H9 (cell line): ENCODE data around the gene HIPK4. TPM values are rescaled to one million over a fixed set of nuclear protein-coding genes. Genes with fewer than 3 reads are reported as not detected.
A peak's percentile ranks its signal among the peaks of the same experiment; 100 is the strongest.
"Not testable (repeated sequence)": the region's sequence is repeated elsewhere in the genome, so short reads cannot be mapped to it uniquely, and the experiment has no call there.

Experiments used
- DNase-seq: peaks from one replicate; pipeline ENCODE4 v3.0.0-alpha.2; 2017
- H2AFZ ChIP-seq: one replicate; pipeline ENCODE4 v1.6.1; 2013; ENCODE audit warnings: mild to moderate bottlenecking, low read length, control low read depth, moderate library complexity
- H2AK5ac ChIP-seq: 2 replicates; pipeline ENCODE4 v1.6.1; 2013; ENCODE audit warnings: low read length, control low read depth, mixed read lengths; ENCODE audit not compliant: insufficient read length
- H2BK120ac ChIP-seq: one replicate; pipeline ENCODE4 v1.6.1; 2013; ENCODE audit warnings: low read depth, mild to moderate bottlenecking, low read length, control low read depth, inconsistent platforms; ENCODE audit not compliant: poor library complexity, severe bottlenecking
- H2BK12ac ChIP-seq: 2 replicates; pipeline ENCODE4 v1.6.1; 2013; ENCODE audit warnings: low read length, control low read depth, mixed read lengths, low read depth; ENCODE audit not compliant: insufficient read length
- H2BK15ac ChIP-seq: 2 replicates; pipeline ENCODE4 v1.6.1; 2013; ENCODE audit warnings: low read depth, low read length, control low read depth
- H2BK20ac ChIP-seq: one replicate; pipeline ENCODE4 v1.6.1; 2013; ENCODE audit warnings: low read depth, mild to moderate bottlenecking, low read length, control low read depth, inconsistent platforms; ENCODE audit not compliant: poor library complexity, severe bottlenecking
- H2BK5ac ChIP-seq: 2 replicates; pipeline ENCODE4 v1.6.1; 2013; ENCODE audit warnings: low read length, control low read depth, mixed read lengths; ENCODE audit not compliant: insufficient read length
- H3K14ac ChIP-seq: 2 replicates; pipeline ENCODE4 v1.6.1; 2013; ENCODE audit warnings: low read length, control low read depth; ENCODE audit not compliant: insufficient read depth
- H3K18ac ChIP-seq: 2 replicates; pipeline ENCODE4 v1.6.1; 2013; ENCODE audit warnings: low read depth, mild to moderate bottlenecking, mixed read lengths, low read length, control low read depth; ENCODE audit not compliant: insufficient read length
- H3K23ac ChIP-seq: 2 replicates; pipeline ENCODE4 v1.6.1; 2013; ENCODE audit warnings: low read length, control low read depth, mixed read lengths, low read depth; ENCODE audit not compliant: insufficient read length
- H3K23me2 ChIP-seq: 2 replicates; pipeline ENCODE4 v1.6.1; 2013; ENCODE audit warnings: low read depth, mild to moderate bottlenecking, mixed read lengths, low read length, control low read depth; ENCODE audit not compliant: insufficient read length, poor library complexity, severe bottlenecking
- H3K27ac ChIP-seq: 2 replicates; pipeline ENCODE4 v1.5.1; 2013; ENCODE audit warnings: low read length, control low read depth, mixed read lengths, low read depth; ENCODE audit not compliant: insufficient read length
- H3K27me3 ChIP-seq: 2 replicates; pipeline ENCODE4 v1.6.1; 2013; ENCODE audit warnings: low read length, control low read depth, inconsistent platforms; ENCODE audit not compliant: insufficient read depth
- H3K4ac ChIP-seq: 2 replicates; pipeline ENCODE4 v1.6.1; 2013; ENCODE audit warnings: low read depth, mild to moderate bottlenecking, control low read depth, inconsistent platforms, low read length, moderate library complexity
- H3K4me1 ChIP-seq: 2 replicates; pipeline ENCODE4 v1.6.1; 2013; ENCODE audit warnings: low read length, control low read depth, inconsistent platforms; ENCODE audit not compliant: insufficient read depth
- H3K4me2 ChIP-seq: 2 replicates; pipeline ENCODE4 v1.6.1; 2013; ENCODE audit warnings: low read length, control low read depth, mixed read lengths; ENCODE audit not compliant: insufficient read length, insufficient read depth
- H3K56ac ChIP-seq: 2 replicates; pipeline ENCODE4 v1.6.1; 2013; ENCODE audit warnings: low read depth, mild to moderate bottlenecking, mixed read lengths, low read length, control low read depth; ENCODE audit not compliant: insufficient read length
- H3K79me1 ChIP-seq: 2 replicates; pipeline ENCODE4 v1.6.1; 2013; ENCODE audit warnings: low read depth, mild to moderate bottlenecking, moderate library complexity, low read length, control low read depth, inconsistent platforms; ENCODE audit not compliant: insufficient read depth, poor library complexity, severe bottlenecking
- H3K79me2 ChIP-seq: 2 replicates; pipeline ENCODE4 v1.6.1; 2013; ENCODE audit warnings: low read length, control low read depth, inconsistent platforms; ENCODE audit not compliant: insufficient read depth
- H3K9ac ChIP-seq: 2 replicates; pipeline ENCODE4 v1.6.1; 2013; ENCODE audit warnings: low read length, control low read depth, mixed read lengths; ENCODE audit not compliant: insufficient read length; ENCODE audit errors: extremely low read depth
- H3K9me3 ChIP-seq: one replicate; pipeline ENCODE4 v1.6.1; 2013; ENCODE audit warnings: low read depth, low read length, inconsistent platforms; ENCODE audit not compliant: control insufficient read depth
- H3T11ph ChIP-seq: one replicate; pipeline ENCODE4 v1.6.1; 2013; ENCODE audit warnings: mild to moderate bottlenecking, low read length, control low read depth, inconsistent platforms
- H4K20me1 ChIP-seq: one replicate; pipeline ENCODE4 v1.6.1; 2013; ENCODE audit not compliant: control insufficient read depth, insufficient read length, insufficient read depth
- H4K5ac ChIP-seq: 2 replicates; pipeline ENCODE4 v1.6.1; 2013; ENCODE audit warnings: low read depth, mild to moderate bottlenecking, mixed read lengths, low read length, control low read depth; ENCODE audit not compliant: insufficient read length
- H4K8ac ChIP-seq: replicated peaks from 2 replicates; pipeline ENCODE4 v1.6.1; 2013; ENCODE audit warnings: low read length, control low read depth, mixed read lengths, low read depth; ENCODE audit not compliant: insufficient read length
- H4K91ac ChIP-seq: 2 replicates; pipeline ENCODE4 v1.6.1; 2013; ENCODE audit warnings: low read depth, mild to moderate bottlenecking, moderate library complexity, mixed read lengths, low read length, control low read depth; ENCODE audit not compliant: insufficient read length
- H3K27ac Mint-ChIP-seq, 3 experiments: 2 replicates in 2 of 3; 3 replicates in 1 of 3; pipeline ENCODE4 v1.8.0; 2020 to 2021; ENCODE audit warnings: mixed read lengths in 3 of 3, mild to moderate bottlenecking in 1 of 3, moderate library complexity in 1 of 3
- H3K27me3 Mint-ChIP-seq: 2 replicates; pipeline ENCODE4 v1.8.0; 2021; ENCODE audit warnings: low read depth, mild to moderate bottlenecking, moderate library complexity, mixed read lengths
- H3K36me3 Mint-ChIP-seq, 3 experiments: 2 replicates in 2 of 3; 3 replicates in 1 of 3; pipeline ENCODE4 v1.8.0; 2020 to 2021; ENCODE audit warnings: low read depth in 3 of 3, mixed read lengths in 3 of 3; ENCODE audit not compliant: insufficient read depth in 1 of 3
- H3K4me1 Mint-ChIP-seq, 2 experiments: 2 replicates each; pipeline ENCODE4 v1.8.0; 2020; ENCODE audit warnings: mixed read lengths in 2 of 2
- H3K4me3 Mint-ChIP-seq, 2 experiments: 2 replicates in 1 of 2; 3 replicates in 1 of 2; pipeline ENCODE4 v1.8.0; 2020 to 2021; ENCODE audit warnings: mild to moderate bottlenecking in 2 of 2, mixed read lengths in 2 of 2, moderate library complexity in 1 of 2
- H3K9me3 Mint-ChIP-seq, 2 experiments: 2 replicates in 1 of 2; 3 replicates in 1 of 2; pipeline ENCODE4 v1.8.0; 2020; ENCODE audit warnings: mild to moderate bottlenecking in 2 of 2, mixed read lengths in 2 of 2, moderate library complexity in 1 of 2
- WGBS: extraction: QIAGEN DNeasy Blood & Tissue Kit; methylation state at CpG from one replicate; pipeline ENCODE4 v1.1.7; 2013; ENCODE audit warnings: missing lambda C conversion rate, low lambda C conversion rate, mixed read lengths; ENCODE audit not compliant: insufficient read length; ENCODE audit errors: extremely low coverage; 5-methylcytosine and 5-hydroxymethylcytosine counted together
- total RNA-seq: library from RNA; stranded (reverse); gene quantifications from 2 replicates; pipeline ENCODE4 v1.2.1, GENCODE V29; 2021

The HIPK4 gene
- total RNA-seq, 1 experiment from 2014 or later, result 0.15 TPM

DNA sequence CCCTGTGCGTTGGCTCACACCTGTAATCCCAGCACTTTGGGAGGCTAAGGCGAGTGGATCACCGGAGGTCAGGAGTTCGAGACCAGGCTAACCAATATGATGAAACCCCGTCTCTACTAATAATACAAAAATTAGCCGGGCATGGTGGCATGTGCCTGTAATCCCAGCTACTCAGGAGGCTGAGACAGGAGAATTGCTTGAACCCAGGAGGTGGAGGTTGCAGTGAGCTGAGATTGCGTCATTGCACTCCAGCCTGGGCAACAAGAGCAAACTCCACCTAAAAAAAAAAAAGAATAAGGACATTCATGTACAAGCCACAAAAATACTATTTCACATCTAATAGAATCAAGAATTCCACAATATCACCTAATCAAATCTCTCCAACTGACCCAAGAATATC lies 38.2 kb upstream of the HIPK4 start:
- H3K4ac ChIP-seq, H2BK15ac ChIP-seq, H2BK20ac ChIP-seq, H3K36me3 Mint-ChIP-seq, DNase-seq, H4K91ac ChIP-seq, H3K56ac ChIP-seq, H3K27ac ChIP-seq, H2BK12ac ChIP-seq, H3K4me1 ChIP-seq, H3K9ac ChIP-seq, H4K8ac ChIP-seq, H2BK120ac ChIP-seq, H3K23ac ChIP-seq, H3K27me3 ChIP-seq, H3K4me2 ChIP-seq, H3K27me3 Mint-ChIP-seq, H2BK5ac ChIP-seq, H3K79me2 ChIP-seq, H2AFZ ChIP-seq, H3K14ac ChIP-seq, H4K20me1 ChIP-seq, H4K5ac ChIP-seq, H3K9me3 Mint-ChIP-seq, H3K79me1 ChIP-seq, H3K9me3 ChIP-seq, H3K18ac ChIP-seq, H3T11ph ChIP-seq, H2AK5ac ChIP-seq: not testable (repeated sequence)
- no CpG with 5 or more reads among the region's 7 CpGs for WGBS
- peaks cover 13% of the 10 kb centered on the region for H3K23me2 ChIP-seq
- peak overlapping the region in 1 of 3 experiments; percentile 22; a peak in 1 of 7 replicates for H3K27ac Mint-ChIP-seq
- H3K4me1 Mint-ChIP-seq, result peaks cover 12 to 21% of the 10 kb centered on the region in 2 experiments
- peak overlapping the region in 1 of 2 experiments; percentile 26; a peak in 1 of 5 replicates for H3K4me3 Mint-ChIP-seq
